Kidney (tissue), 22 donors: Measurements from ENCODE around the gene HDAC6. TPM values are rescaled to one million over a fixed set of nuclear protein-coding genes. Genes with fewer than 3 reads are reported as not detected.

Experiments
- DNase-seq, 5 donors: peaks; one replicate each; pipeline ENCODE4 v3.0.0-alpha.2; 2013 to 2020
- FAIRE-seq: peaks from 2 replicates; lab custom pipeline; 2012; peaks lifted over from hg19 to GRCh38; lab: Jason Lieb, UNC
- H3K27ac ChIP-seq, 2 donors: one replicate each; pipeline ENCODE4 v1.7.0; 2013; ENCODE audit warnings: low read depth in 2 of 2, low read length in 2 of 2, inconsistent platforms in 1 of 2
- H3K27me3 ChIP-seq: one replicate; pipeline ENCODE4 v1.7.1; 2013; ENCODE audit warnings: low read length, inconsistent platforms; ENCODE audit not compliant: control insufficient read depth, insufficient read depth
- H3K36me3 ChIP-seq, 3 donors: one replicate each; pipeline versions ENCODE4 v1.7.0 to v1.7.1; 2013; ENCODE audit warnings: low read length in 3 of 3, control low read depth in 1 of 3, inconsistent platforms in 1 of 3; ENCODE audit not compliant: insufficient read depth in 3 of 3, control insufficient read depth in 2 of 3
- H3K4me1 ChIP-seq, 3 donors: one replicate each; pipeline versions ENCODE4 v1.7.0 to v1.7.1; 2013; ENCODE audit warnings: low read length in 3 of 3, inconsistent platforms in 1 of 3, low read depth in 1 of 3; ENCODE audit not compliant: control insufficient read depth in 2 of 3, insufficient read depth in 2 of 3
- H3K4me3 ChIP-seq, 3 donors: one replicate each; pipeline versions ENCODE4 v1.7.0 to v1.8.1; 2013; ENCODE audit warnings: low read length in 3 of 3, control low read depth in 1 of 3, inconsistent platforms in 1 of 3
- H3K9ac ChIP-seq, 3 donors: one replicate each; pipeline versions ENCODE4 v1.7.0 to v1.7.1; 2013; ENCODE audit warnings: low read length in 3 of 3, control low read depth in 1 of 3, inconsistent platforms in 1 of 3
- H3K9me3 ChIP-seq, 3 donors: one replicate each; pipeline versions ENCODE4 v1.7.0 to v1.7.1; 2013; ENCODE audit warnings: low read length in 3 of 3, control low read depth in 1 of 3, inconsistent platforms in 1 of 3; ENCODE audit not compliant: control insufficient read depth in 2 of 3, insufficient read depth in 1 of 3
- intact Hi-C: fragments of 100-400 bp; cut with DNase I; formaldehyde crosslinking; loops from one replicate; pipeline ENCODE4 v1.11.1; 2022
- long read RNA-seq, 10 donors: library from polyadenylated mRNA in 1 of 10; unstranded in 1 of 10; transcript quantifications; one replicate each; pipeline ENCODE4 v2.0.0 and lab custom pipeline, GENCODE V29; 2021 to 2026
- polyA plus RNA-seq: library from polyadenylated mRNA; stranded (reverse); fragments of 350-450 nt; fragmentation: Illumina TruSeq; extraction: RNeasy Lipid Tissue Mini Kit (QIAGEN cat#74804); gene quantifications from one replicate; pipeline ENCODE4 v1.2.3, GENCODE V29; 2014; ENCODE audit warnings: low read depth, low replicate concordance; ENCODE audit not compliant: insufficient read depth
- total RNA-seq: library from RNA; stranded (reverse); fragmentation: NEBNext Ultra II Directional; extraction: Animal tissue kit (Norgen Biotek cat#: 25700); gene quantifications from one replicate; pipeline ENCODE4 v1.2.1, GENCODE V29; 2021
- TF ChIP-seq, protein P1 (sequence below): IDR thresholded peaks from 3 replicates; pipeline ENCODE4 v1.5.1; 2012; ENCODE audit warnings: mild to moderate bottlenecking, moderate library complexity, borderline replicate concordance; ENCODE audit not compliant: insufficient read depth; ENCODE audit errors: extremely low read depth
- donor health status: control.
- donor health status: control.
- donor health status: control.
- donor health status: control.
- donor health status: control.
- donor health status: DM: yes; HTN: yes; CAD: no.
- donor health status: Normal renal cell carcinoma (clear cell type).

Gene HDAC6
- 96.9 TPM for total RNA-seq
- 123 TPM for polyA plus RNA-seq
- long read RNA-seq, donor 1, full-length matches to known transcripts = 1 of 15 reads
- long read RNA-seq, donor 1, partial matches to known transcripts = 14 of 15 reads
- long read RNA-seq, donor 1, other reads (novel, unspliced or antisense) = 0 of 15 reads
- long read RNA-seq, donor 2, full-length matches to known transcripts = 3 of 8 reads
- long read RNA-seq, donor 2, partial matches to known transcripts = 5 of 8 reads
- long read RNA-seq, donor 2, other reads (novel, unspliced or antisense) = 0 of 8 reads
- long read RNA-seq, donor 3, full-length matches to known transcripts = 5 of 5 reads
- long read RNA-seq, donor 3, partial matches to known transcripts = 0 of 5 reads
- long read RNA-seq, donor 3, other reads (novel, unspliced or antisense) = 0 of 5 reads
- long read RNA-seq, donor 4, full-length matches to known transcripts = 6 of 13 reads
- long read RNA-seq, donor 4, partial matches to known transcripts = 7 of 13 reads
- long read RNA-seq, donor 4, other reads (novel, unspliced or antisense) = 0 of 13 reads
- long read RNA-seq, donor 5, full-length matches to known transcripts = 2 of 2 reads
- long read RNA-seq, donor 5, partial matches to known transcripts = 0 of 2 reads
- long read RNA-seq, donor 5, other reads (novel, unspliced or antisense) = 0 of 2 reads
- long read RNA-seq, donor 6 = 0 reads
- long read RNA-seq, donor 7, full-length matches to known transcripts = 24 of 50 reads
- long read RNA-seq, donor 7, partial matches to known transcripts = 14 of 50 reads
- long read RNA-seq, donor 7, other reads (novel, unspliced or antisense) = 12 of 50 reads
- long read RNA-seq, donor 8, full-length matches to known transcripts = 3 of 12 reads
- long read RNA-seq, donor 8, partial matches to known transcripts = 9 of 12 reads
- long read RNA-seq, donor 8, other reads (novel, unspliced or antisense) = 0 of 12 reads
- long read RNA-seq, donor 9, full-length matches to known transcripts = 3 of 3 reads
- long read RNA-seq, donor 9, partial matches to known transcripts = 0 of 3 reads
- long read RNA-seq, donor 9, other reads (novel, unspliced or antisense) = 0 of 3 reads
- long read RNA-seq, donor 10, full-length matches to known transcripts = 4 of 15 reads
- long read RNA-seq, donor 10, partial matches to known transcripts = 11 of 15 reads
- long read RNA-seq, donor 10, other reads (novel, unspliced or antisense) = 0 of 15 reads

DNA sequence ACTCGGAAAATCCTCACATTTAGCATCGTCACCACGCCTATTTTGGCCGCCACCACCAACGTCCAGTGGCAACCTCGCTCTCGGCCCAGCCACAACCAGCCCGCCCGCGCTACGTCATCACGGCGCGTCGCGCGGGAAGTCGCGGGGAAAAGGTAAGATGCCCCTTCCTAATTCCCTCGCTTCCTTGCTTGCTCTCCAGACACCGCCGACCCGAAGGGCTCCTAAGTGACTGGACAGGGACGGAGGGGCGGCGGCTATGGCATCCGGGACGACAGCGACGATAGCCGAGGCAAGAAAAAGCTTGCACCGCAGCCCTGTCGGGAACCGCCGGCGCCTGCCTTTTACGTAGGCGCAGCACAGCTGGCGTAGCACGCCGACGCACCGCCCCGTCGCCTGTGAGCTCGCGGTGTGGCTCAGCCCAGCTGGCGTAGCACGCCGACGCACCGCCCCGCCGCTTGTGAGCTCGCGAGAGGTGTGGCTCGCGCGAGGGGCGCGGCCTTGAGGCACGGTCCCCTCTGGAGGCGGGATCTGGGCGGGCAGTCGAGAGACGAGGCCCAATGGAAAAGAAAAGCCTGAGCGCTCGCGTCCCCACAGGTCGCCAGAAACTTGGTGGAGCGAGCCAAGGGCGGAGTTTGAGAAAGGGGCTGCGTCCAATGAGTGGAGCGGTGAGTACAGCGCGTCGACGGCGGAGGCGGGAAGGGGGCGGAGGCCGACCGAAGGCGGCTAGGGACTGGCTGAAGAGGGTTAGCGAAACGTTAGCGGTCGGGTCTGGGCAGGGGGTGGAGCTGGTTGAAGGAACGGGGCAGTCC is at the start of gene HDAC6:
HDAC6 (plus strand) TSS at position 788 of the 809 bp plus-strand sequence. CDS start 626 bp downstream, outside the sequence.
- Histone ChIP-seq H3K27me3 (no peaks in the 10 kb centered on the region), H3K36me3 (peaks cover 0 to 4% (median 0%) of the 10 kb centered on the region in 3 donors), H3K4me3 (peak within 1 kb of the TSS; percentile 64 to 92 (median 83)), H3K4me1 (peaks cover 0 to 5% (median 2%) of the 10 kb centered on the region in 3 donors), H3K9me3 (no peaks in the 10 kb centered on the region), H3K27ac (peak within 1 kb of the TSS; percentile 95 to 96), H3K9ac (peak within 1 kb of the TSS; percentile 81 to 95 (median 89))
- FAIRE-seq = peak; percentile 97
- TF ChIP-seq, protein P1, sequence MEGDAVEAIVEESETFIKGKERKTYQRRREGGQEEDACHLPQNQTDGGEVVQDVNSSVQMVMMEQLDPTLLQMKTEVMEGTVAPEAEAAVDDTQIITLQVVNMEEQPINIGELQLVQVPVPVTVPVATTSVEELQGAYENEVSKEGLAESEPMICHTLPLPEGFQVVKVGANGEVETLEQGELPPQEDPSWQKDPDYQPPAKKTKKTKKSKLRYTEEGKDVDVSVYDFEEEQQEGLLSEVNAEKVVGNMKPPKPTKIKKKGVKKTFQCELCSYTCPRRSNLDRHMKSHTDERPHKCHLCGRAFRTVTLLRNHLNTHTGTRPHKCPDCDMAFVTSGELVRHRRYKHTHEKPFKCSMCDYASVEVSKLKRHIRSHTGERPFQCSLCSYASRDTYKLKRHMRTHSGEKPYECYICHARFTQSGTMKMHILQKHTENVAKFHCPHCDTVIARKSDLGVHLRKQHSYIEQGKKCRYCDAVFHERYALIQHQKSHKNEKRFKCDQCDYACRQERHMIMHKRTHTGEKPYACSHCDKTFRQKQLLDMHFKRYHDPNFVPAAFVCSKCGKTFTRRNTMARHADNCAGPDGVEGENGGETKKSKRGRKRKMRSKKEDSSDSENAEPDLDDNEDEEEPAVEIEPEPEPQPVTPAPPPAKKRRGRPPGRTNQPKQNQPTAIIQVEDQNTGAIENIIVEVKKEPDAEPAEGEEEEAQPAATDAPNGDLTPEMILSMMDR = no peak
- intact Hi-C loops = no loop called here
- DNase-seq = peak; percentile 98 to 99 (median 99)

DNA sequence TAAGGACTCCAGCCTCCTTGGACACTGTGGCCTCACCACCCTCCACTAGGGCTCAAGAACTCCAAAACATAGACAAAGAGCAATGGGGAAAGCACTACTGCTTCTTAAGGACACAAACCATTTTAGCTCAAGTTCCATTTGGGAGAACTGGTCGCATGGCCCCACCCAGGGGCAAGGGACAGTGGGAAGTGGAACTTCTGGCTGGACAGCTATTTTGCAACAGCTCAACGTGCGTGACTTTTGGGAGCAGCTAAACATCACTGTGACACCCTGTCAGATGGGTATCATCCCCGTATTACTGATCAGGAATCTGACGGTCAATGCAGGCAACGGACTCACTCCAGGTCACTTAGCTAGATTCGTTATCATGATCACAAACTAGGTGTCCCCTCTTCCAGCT is 49.4 kb upstream of the HDAC6 start:
- TF ChIP-seq, protein P1 = no peak
- FAIRE-seq = no peak
- Histone ChIP-seq H3K9me3 (no peaks in the 10 kb centered on the region), H3K27me3 (no peaks in the 10 kb centered on the region), H3K36me3 (no peaks in the 10 kb centered on the region), H3K4me3 (no peak overlapping the region), H3K9ac (no peak overlapping the region), H3K4me1 (no peaks in the 10 kb centered on the region), H3K27ac (no peak overlapping the region)
- intact Hi-C loops = no loop called here
- DNase-seq = no peak

DNA sequence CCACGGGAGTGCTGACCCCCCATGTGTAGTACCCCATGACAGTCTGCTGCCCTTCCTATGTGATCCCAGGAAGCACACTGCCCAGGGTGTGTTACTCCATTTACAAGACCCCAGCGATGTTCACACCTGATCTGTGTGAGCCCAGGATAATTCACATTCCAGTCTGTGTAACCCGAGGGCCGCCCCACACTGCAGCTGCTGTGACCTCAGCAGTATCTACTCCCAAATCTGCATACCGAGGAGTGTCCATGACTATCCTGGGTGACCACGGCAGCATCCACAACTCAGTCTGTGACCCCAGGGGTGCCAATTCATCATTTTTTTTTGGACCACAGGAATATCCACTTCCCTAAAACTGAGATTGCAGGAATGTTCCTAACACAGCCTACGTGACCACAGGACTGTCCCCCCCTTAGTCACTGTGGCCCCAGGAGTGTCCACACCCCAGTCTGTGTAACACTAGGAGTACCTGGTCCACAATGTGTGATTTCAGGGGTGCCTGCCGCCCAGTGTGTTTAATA is 48.1 kb upstream of the HDAC6 start:
- DNase-seq = no peak
- H3K27me3 ChIP-seq = no peaks in the 10 kb centered on the region
- intact Hi-C loops = no loop called here
- no peak for FAIRE-seq
- H3K9ac ChIP-seq = no peak overlapping the region
- H3K4me3 ChIP-seq = no peak overlapping the region
- no peaks in the 10 kb centered on the region for H3K36me3 ChIP-seq
- H3K27ac ChIP-seq = no peak overlapping the region
- no peaks in the 10 kb centered on the region for H3K4me1 ChIP-seq
- no peaks in the 10 kb centered on the region for H3K9me3 ChIP-seq
- TF ChIP-seq, protein P1 = no peak
